HepG2 (cell line): ENCODE measurements around the gene ZNF563. TPM values are rescaled to one million over a fixed set of nuclear protein-coding genes. Genes with fewer than 3 reads are reported as not detected.

Source experiments
- CC2D1A ChIP-seq: sonication (generic); formaldehyde crosslinking; IDR thresholded peaks from 2 replicates; pipeline ENCODE4 v1.8.1; 2023; ENCODE audit warnings: mild to moderate bottlenecking, missing genetic modification reagents
- DMTF1 ChIP-seq: sonication (generic); formaldehyde crosslinking; IDR thresholded peaks from 2 replicates; pipeline ENCODE4 v1.4.0; 2020; ENCODE audit warnings: mild to moderate bottlenecking, missing genetic modification reagents
- FOXJ3 ChIP-seq: sonication (generic); formaldehyde crosslinking; IDR thresholded peaks from 2 replicates; pipeline ENCODE4 v1.4.0; 2020; ENCODE audit warnings: missing genetic modification reagents, mild to moderate bottlenecking, borderline replicate concordance
- KAT8 ChIP-seq: IDR thresholded peaks from 2 replicates; pipeline ENCODE4 v1.6.1; 2016; ENCODE audit warnings: missing genetic modification reagents, missing compliant biosample characterization
- KLF12 ChIP-seq: sonication (generic); formaldehyde crosslinking; IDR thresholded peaks from 2 replicates; pipeline ENCODE4 v1.4.0; 2020; ENCODE audit warnings: missing genetic modification reagents, borderline replicate concordance
- MYNN ChIP-seq: sonication (generic); formaldehyde crosslinking; IDR thresholded peaks from 2 replicates; pipeline ENCODE4 v1.4.0; 2020; ENCODE audit warnings: mild to moderate bottlenecking, low read depth, missing genetic modification reagents
- MZF1 ChIP-seq: sonication (generic); formaldehyde crosslinking; IDR thresholded peaks from 2 replicates; pipeline ENCODE4 v1.8.1; 2023; ENCODE audit warnings: mild to moderate bottlenecking, missing genetic modification reagents, borderline replicate concordance
- RBAK ChIP-seq: sonication (generic); formaldehyde crosslinking; IDR thresholded peaks from 2 replicates; pipeline ENCODE4 v1.5.1; 2020; ENCODE audit warnings: mild to moderate bottlenecking, missing genetic modification reagents
- RFX1 ChIP-seq: fragments of 450-650 bp; IDR thresholded peaks from 2 replicates; pipeline ENCODE4 v1.6.1; 2017
- SCMH1 ChIP-seq: sonication (generic); formaldehyde crosslinking; IDR thresholded peaks from 2 replicates; pipeline ENCODE4 v1.9.0; 2021; ENCODE audit warnings: missing genetic modification reagents, mild to moderate bottlenecking, borderline replicate concordance
- SOX5 ChIP-seq: IDR thresholded peaks from 2 replicates; pipeline ENCODE4 v1.6.1; 2016; ENCODE audit warnings: borderline replicate concordance
- SOX6 ChIP-seq, 2 experiments: fragments of 450-650 bp in 1 of 2; sonication (generic) in 1 of 2; formaldehyde crosslinking in 1 of 2; IDR thresholded peaks; 2 replicates each; pipeline versions ENCODE4 v1.4.0 to v1.6.1; 2017 to 2020; ENCODE audit warnings: antibody characterized with exemption in 1 of 2, mild to moderate bottlenecking in 1 of 2, missing genetic modification reagents in 1 of 2
- SRF ChIP-seq: IDR thresholded peaks from 2 replicates; pipeline ENCODE4 v1.6.1; 2011; ENCODE audit warnings: mild to moderate bottlenecking, low read depth, low read length, moderate library complexity
- SRSF4 ChIP-seq: fragments of 200-400 bp; formaldehyde crosslinking; IDR thresholded peaks from one replicate; pipeline ENCODE4 v1.6.1; 2018; ENCODE audit warnings: mild to moderate bottlenecking, low read depth, low read length, moderate library complexity; ENCODE audit not compliant: poor library complexity, severe bottlenecking
- TARDBP ChIP-seq: sonication (generic); formaldehyde crosslinking; IDR thresholded peaks from 2 replicates; pipeline ENCODE4 v1.8.0; 2022; ENCODE audit warnings: mild to moderate bottlenecking, missing genetic modification reagents
- ZBTB39 ChIP-seq: sonication (generic); formaldehyde crosslinking; IDR thresholded peaks from 2 replicates; pipeline ENCODE4 v1.5.0; 2020; ENCODE audit warnings: missing genetic modification reagents
- ZNF367 ChIP-seq: sonication (generic); formaldehyde crosslinking; IDR thresholded peaks from 2 replicates; pipeline ENCODE4 v1.4.0; 2020; ENCODE audit warnings: missing genetic modification reagents, borderline replicate concordance
- ZNF414 ChIP-seq: sonication (generic); formaldehyde crosslinking; IDR thresholded peaks from 2 replicates; pipeline ENCODE4 v1.5.0; 2020; ENCODE audit warnings: missing genetic modification reagents
- ZNF644 ChIP-seq: IDR thresholded peaks from 2 replicates; pipeline ENCODE4 v1.6.1; 2016; ENCODE audit warnings: low read depth
- ZNF768 ChIP-seq: sonication (generic); formaldehyde crosslinking; IDR thresholded peaks from 2 replicates; pipeline ENCODE4 v1.4.0; 2020; ENCODE audit warnings: missing genetic modification reagents
- ZNF83 ChIP-seq: sonication (generic); formaldehyde crosslinking; IDR thresholded peaks from 2 replicates; pipeline ENCODE4 v1.4.0; 2020; ENCODE audit warnings: missing genetic modification reagents, mild to moderate bottlenecking, borderline replicate concordance
- ZNF878 ChIP-seq: sonication (generic); formaldehyde crosslinking; IDR thresholded peaks from 2 replicates; pipeline ENCODE4 v1.8.1; 2023; ENCODE audit warnings: mild to moderate bottlenecking, missing genetic modification reagents, moderate library complexity
- ZSCAN22 ChIP-seq: sonication (generic); formaldehyde crosslinking; IDR thresholded peaks from 2 replicates; pipeline ENCODE4 v1.4.0; 2020; ENCODE audit warnings: mild to moderate bottlenecking, missing genetic modification reagents
- polyA plus RNA-seq, 8 experiments: library from polyadenylated mRNA; depleted of rRNA in 3 of 8; stranded (reverse) in 7 of 8; unstranded in 1 of 8; fragments of >200 nt; fragmentation: Illumina TruSeq in 4 of 8; extraction: Trizol in 4 of 8; gene quantifications; 2 replicates each; pipeline versions ENCODE4 v1.2.1 to v1.2.3, GENCODE V29; 2011 to 2016; ENCODE audit warnings: low read depth in 4 of 8, missing spikeins in 1 of 8, mixed read lengths in 1 of 8; ENCODE audit not compliant: insufficient read depth in 1 of 8
- total RNA-seq, 5 experiments: library from RNA; depleted of rRNA; stranded (reverse); fragments of >200 nt; fragmentation: Illumina TruSeq; extraction: Trizol; gene quantifications; 2 replicates each; pipeline ENCODE4 v1.2.3, GENCODE V29; 2016; ENCODE audit warnings: low read depth in 1 of 5

Gene ZNF563
- total and polyA plus RNA-seq, 2 of the 13 experiments (the other 11 are each of a cell fraction or from before 2014, with no cell fraction given): 7.5 to 19.5 TPM

GRCh38 chr19:12293777-12294248, 39.6 kb downstream of the ZNF563 start (continued):
- TF ChIP-seq ZSCAN22: no peak
- peak; percentile 65; the same call in 1 of the 2 replicates for TF ChIP-seq TARDBP
- TF ChIP-seq SRSF4: no peak
- TF ChIP-seq MZF1 (CRISPR knock-in tag): no peak
- no peak for TF ChIP-seq KLF12 (CRISPR knock-in tag)
- TF ChIP-seq ZNF768: peak; percentile 49; the same call in 1 of the 2 replicates
- TF ChIP-seq SCMH1 (CRISPR knock-in tag): no peak
- TF ChIP-seq ZNF83 (CRISPR knock-in tag): no peak
- TF ChIP-seq ZNF878 (CRISPR knock-in tag): no peak
- TF ChIP-seq DMTF1: no peak
- no peak for TF ChIP-seq SOX6 (IDR thresholded peaks at IDR 0.05)
- peak; percentile 52 for TF ChIP-seq SOX6 (CRISPR knock-in tag; IDR thresholded peaks at IDR 0.05)
- TF ChIP-seq ZNF414: no peak
- TF ChIP-seq SRF: no peak
- TF ChIP-seq MYNN (CRISPR knock-in tag): no peak
- TF ChIP-seq RBAK (CRISPR knock-in tag): no peak
- no peak for TF ChIP-seq CC2D1A (CRISPR knock-in tag)
- no peak for TF ChIP-seq RFX1
- TF ChIP-seq ZBTB39 (CRISPR knock-in tag): no peak
- peak; percentile 66 for TF ChIP-seq KAT8 (CRISPR knock-in tag)
- TF ChIP-seq ZNF644 (CRISPR knock-in tag): 0 out of 2 replicates have a peak, but pooled peaks have one; percentile 41
- TF ChIP-seq SOX5 (CRISPR knock-in tag): peak; percentile 56; the same call in 1 of the 2 replicates
- no peak for TF ChIP-seq ZNF367
- TF ChIP-seq FOXJ3 (CRISPR knock-in tag): no peak
